ENCODE results near the gene S100P.

DNA sequence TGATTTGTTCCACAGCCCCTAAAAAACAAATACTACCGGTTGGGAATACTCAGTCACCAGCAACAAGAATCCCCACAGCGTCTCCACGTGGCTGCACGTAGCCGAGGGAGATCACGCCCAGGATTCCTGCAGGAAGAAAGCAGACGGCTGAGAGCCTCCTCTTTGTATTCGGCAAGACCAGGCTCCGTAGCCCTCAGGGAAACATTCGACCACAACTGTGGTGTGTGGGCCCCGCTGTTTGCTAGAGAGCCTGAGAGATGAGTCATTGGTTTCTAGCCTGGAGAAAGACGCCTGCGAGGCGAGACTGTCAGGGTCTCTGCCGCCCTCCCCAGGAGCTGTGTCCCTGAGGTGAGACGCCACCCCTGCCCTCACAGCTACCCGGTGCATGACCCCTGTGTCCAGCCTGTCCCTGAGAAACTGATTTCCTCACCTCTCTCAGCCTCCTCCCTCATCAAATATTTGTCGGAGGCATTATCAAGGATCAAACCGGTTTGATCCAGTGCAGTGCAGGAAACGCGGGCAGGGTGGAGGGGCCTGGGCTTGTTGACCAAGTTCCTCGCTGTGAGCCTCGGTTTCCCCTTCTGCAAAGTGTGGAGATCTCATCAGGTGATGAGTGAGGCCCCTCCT lies 4.7 kb upstream of the S100P start:
- TF ChIP-seq, protein P1, sequence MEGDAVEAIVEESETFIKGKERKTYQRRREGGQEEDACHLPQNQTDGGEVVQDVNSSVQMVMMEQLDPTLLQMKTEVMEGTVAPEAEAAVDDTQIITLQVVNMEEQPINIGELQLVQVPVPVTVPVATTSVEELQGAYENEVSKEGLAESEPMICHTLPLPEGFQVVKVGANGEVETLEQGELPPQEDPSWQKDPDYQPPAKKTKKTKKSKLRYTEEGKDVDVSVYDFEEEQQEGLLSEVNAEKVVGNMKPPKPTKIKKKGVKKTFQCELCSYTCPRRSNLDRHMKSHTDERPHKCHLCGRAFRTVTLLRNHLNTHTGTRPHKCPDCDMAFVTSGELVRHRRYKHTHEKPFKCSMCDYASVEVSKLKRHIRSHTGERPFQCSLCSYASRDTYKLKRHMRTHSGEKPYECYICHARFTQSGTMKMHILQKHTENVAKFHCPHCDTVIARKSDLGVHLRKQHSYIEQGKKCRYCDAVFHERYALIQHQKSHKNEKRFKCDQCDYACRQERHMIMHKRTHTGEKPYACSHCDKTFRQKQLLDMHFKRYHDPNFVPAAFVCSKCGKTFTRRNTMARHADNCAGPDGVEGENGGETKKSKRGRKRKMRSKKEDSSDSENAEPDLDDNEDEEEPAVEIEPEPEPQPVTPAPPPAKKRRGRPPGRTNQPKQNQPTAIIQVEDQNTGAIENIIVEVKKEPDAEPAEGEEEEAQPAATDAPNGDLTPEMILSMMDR (conservative IDR thresholded peaks at IDR 0.05), result no peak
- TF ChIP-seq EZH2 (IDR thresholded peaks at IDR 0.05; ENCODE audit: low read depth), result no peak

All from PC-9 (cell line).